Measurements from ENCODE around the gene POTEG.
"Not testable (repeated sequence)": the region's sequence is repeated elsewhere in the genome, so short reads cannot be mapped to it uniquely, and the experiment has no call there.

- not testable (repeated sequence) for TF ChIP-seq CTCF, POLR2A (IDR thresholded peaks at IDR 0.05)
These were observed 71.3 kb downstream of the POTEG start for GRCh38 chr14:19362803-19363202.
